OCI-LY3 (cell line): Measurements from ENCODE around the gene PCSK5.

Experiments
- H2AFZ ChIP-seq: fragments of 200-600, 300-600 bp; shearing (Covaris generic); 2 replicates; pipeline ENCODE4 v1.6.0; 2014; ENCODE audit warnings: antibody characterized with exemption, low read depth, low read length
- H3K27ac ChIP-seq: fragments of 200-600, 300-600 bp; sonication (generic); 2 replicates; pipeline ENCODE4 v1.5.1; 2014; ENCODE audit warnings: mild to moderate bottlenecking, low read length, moderate library complexity, mixed read lengths
- H3K27me3 ChIP-seq: fragments of 200-600, 300-600 bp; sonication (generic); 2 replicates; pipeline ENCODE4 v1.6.1; 2014; ENCODE audit warnings: low read depth, low read length, mixed read lengths
- H3K36me3 ChIP-seq: fragments of 200-600, 300-600 bp; sonication (generic); replicated peaks from 2 replicates; pipeline ENCODE3; 2014; ENCODE audit warnings: low read depth, low read length, mixed read lengths
- H3K4me1 ChIP-seq: fragments of 300-600, 200-600 bp; sonication (generic); 2 replicates; pipeline ENCODE4 v1.6.1; 2014; ENCODE audit warnings: low read length, mixed read lengths
- H3K4me2 ChIP-seq: fragments of 200-600, 300-600 bp; sonication (generic); 2 replicates; pipeline ENCODE4 v1.6.1; 2014; ENCODE audit warnings: low read length, mixed read lengths
- H3K4me3 ChIP-seq: fragments of 300-600, 200-600 bp; sonication (generic); 2 replicates; pipeline ENCODE4 v1.5.1; 2014; ENCODE audit warnings: antibody characterized with exemption, mild to moderate bottlenecking, low read length, moderate library complexity
- H3K79me2 ChIP-seq: fragments of 300-600, 200-600 bp; shearing (Covaris generic); 2 replicates; pipeline ENCODE4 v1.6.1; 2014; ENCODE audit warnings: mild to moderate bottlenecking, low read length, mixed read lengths
- H3K9ac ChIP-seq: fragments of 300-600, 200-600 bp; shearing (Covaris generic); 2 replicates; pipeline ENCODE4 v1.6.0; 2014; ENCODE audit warnings: mild to moderate bottlenecking, low read length, moderate library complexity
- H3K9me3 ChIP-seq: fragments of 200-600, 300-600 bp; shearing (Covaris generic); 2 replicates; pipeline ENCODE4 v1.6.1; 2014; ENCODE audit warnings: low read length, mixed read lengths; ENCODE audit not compliant: insufficient read depth
- H4K20me1 ChIP-seq: fragments of 200-600, 300-600 bp; sonication (generic); 2 replicates; pipeline ENCODE4 v1.6.1; 2016; ENCODE audit warnings: low read length, mixed read lengths; ENCODE audit not compliant: insufficient read depth
- CTCF ChIP-seq: fragments of 200-600, 300-600 bp; sonication (generic); IDR thresholded peaks from 2 replicates; pipeline ENCODE4 v1.5.1; 2014; ENCODE audit warnings: antibody characterized with exemption, low read length, low read depth
- EZH2phosphoT487 ChIP-seq: fragments of 200-600 bp; shearing (Covaris generic); IDR thresholded peaks from 2 replicates; pipeline ENCODE4 v1.6.1; 2018; ENCODE audit warnings: antibody characterized with exemption, mixed run types, low read depth

The PCSK5 gene

GRCh38 chr9:75850459-75851200 is 39.8 kb upstream of the PCSK5 start:
- no peaks in the 10 kb centered on the region for H3K4me1 ChIP-seq
- no peak overlapping the region for H3K4me2 ChIP-seq
- H3K27me3 ChIP-seq = no peaks in the 10 kb centered on the region
- no peaks in the 10 kb centered on the region for H3K36me3 ChIP-seq
- H3K9me3 ChIP-seq = no peaks in the 10 kb centered on the region
- no peak overlapping the region for H2AFZ ChIP-seq
- TF ChIP-seq CTCF = no peak
- no peak for TF ChIP-seq EZH2phosphoT487
- H4K20me1 ChIP-seq = no peaks in the 10 kb centered on the region
- H3K9ac ChIP-seq = no peak overlapping the region
- H3K27ac ChIP-seq = no peak overlapping the region
- no peaks in the 10 kb centered on the region for H3K79me2 ChIP-seq
- H3K4me3 ChIP-seq = no peak overlapping the region

GRCh38 chr9:75851917-75852316 is 38.6 kb upstream of the PCSK5 start:
- TF ChIP-seq CTCF (no peak), EZH2phosphoT487 (no peak)

GRCh38 chr9:75852746-75853145 is 37.7 kb upstream of the PCSK5 start:
- H4K20me1 ChIP-seq = no peaks in the 10 kb centered on the region
- no peaks in the 10 kb centered on the region for H3K36me3 ChIP-seq
- H3K27me3 ChIP-seq = peaks cover 7% of the 10 kb centered on the region; the same call in 1 of the 2 replicates
- H3K9me3 ChIP-seq = no peaks in the 10 kb centered on the region
- H3K4me2 ChIP-seq = no peak overlapping the region
- H3K9ac ChIP-seq = no peak overlapping the region
- H2AFZ ChIP-seq = no peak overlapping the region
- H3K4me1 ChIP-seq = no peaks in the 10 kb centered on the region
- H3K27ac ChIP-seq = no peak overlapping the region
- no peak for TF ChIP-seq EZH2phosphoT487
- no peak for TF ChIP-seq CTCF
- H3K4me3 ChIP-seq = no peak overlapping the region
- H3K79me2 ChIP-seq = no peaks in the 10 kb centered on the region

More at GRCh38 chr9:75851917-75852316, 38.6 kb upstream of the PCSK5 start:
- Histone ChIP-seq H3K27ac (no peak overlapping the region), H3K36me3 (no peaks in the 10 kb centered on the region), H3K79me2 (no peaks in the 10 kb centered on the region), H3K4me2 (no peak overlapping the region), H3K9me3 (no peaks in the 10 kb centered on the region), H3K4me1 (no peaks in the 10 kb centered on the region), H2AFZ (no peak overlapping the region), H3K9ac (no peak overlapping the region), H4K20me1 (no peaks in the 10 kb centered on the region), H3K27me3 (peaks cover 7% of the 10 kb centered on the region; the same call in 1 of the 2 replicates), H3K4me3 (no peak overlapping the region)

- H3K4me2 ChIP-seq = no peak overlapping the region
- H3K27ac ChIP-seq = no peak overlapping the region
- H3K4me1 ChIP-seq = no peaks in the 10 kb centered on the region
- H2AFZ ChIP-seq = no peak overlapping the region
- no peaks in the 10 kb centered on the region for H4K20me1 ChIP-seq
- no peak overlapping the region for H3K9ac ChIP-seq
- no peak overlapping the region for H3K4me3 ChIP-seq
- no peak for TF ChIP-seq EZH2phosphoT487
- TF ChIP-seq CTCF = peak; percentile 49
- no peaks in the 10 kb centered on the region for H3K9me3 ChIP-seq
- peaks cover 7% of the 10 kb centered on the region; the same call in 1 of the 2 replicates for H3K27me3 ChIP-seq
- no peaks in the 10 kb centered on the region for H3K79me2 ChIP-seq
- no peaks in the 10 kb centered on the region for H3K36me3 ChIP-seq
Observed at GRCh38 chr9:75855509-75855908, 35.0 kb upstream of the PCSK5 start.
